Osteocyte (in vitro differentiated cells): ENCODE results near the gene DENND1A. TPM values are rescaled to one million over a fixed set of nuclear protein-coding genes. Genes with fewer than 3 reads are reported as not detected.

Source experiments
- DNase-seq: peaks from one replicate; pipeline ENCODE4 v3.0.0; 2021; ENCODE audit warnings: mixed read lengths; ENCODE audit not compliant: unreplicated experiment; ENCODE audit errors: extremely low spot score
- H3K27ac Mint-ChIP-seq: one replicate; pipeline ENCODE4 v1.8.0; 2021; ENCODE audit warnings: mild to moderate bottlenecking, mixed read lengths; ENCODE audit not compliant: unreplicated experiment
- H3K27me3 Mint-ChIP-seq: one replicate; pipeline ENCODE4 v1.8.0; 2021; ENCODE audit warnings: mixed read lengths; ENCODE audit not compliant: unreplicated experiment
- H3K36me3 Mint-ChIP-seq: one replicate; pipeline ENCODE4 v1.8.0; 2021; ENCODE audit warnings: mixed read lengths; ENCODE audit not compliant: unreplicated experiment
- H3K4me1 Mint-ChIP-seq: one replicate; pipeline ENCODE4 v1.8.0; 2021; ENCODE audit warnings: mixed read lengths; ENCODE audit not compliant: unreplicated experiment
- H3K4me3 Mint-ChIP-seq: one replicate; pipeline ENCODE4 v1.8.0; 2021; ENCODE audit warnings: mild to moderate bottlenecking, moderate library complexity, mixed read lengths; ENCODE audit not compliant: unreplicated experiment
- H3K9me3 Mint-ChIP-seq: one replicate; pipeline ENCODE4 v1.8.0; 2021; ENCODE audit warnings: mixed read lengths; ENCODE audit not compliant: unreplicated experiment
- CTCF ChIP-seq: fragments of 200-600 bp; sonication (generic); IDR thresholded peaks from 2 replicates; pipeline ENCODE4 v1.5.0; 2021; ENCODE audit warnings: antibody characterized with exemption, mild to moderate bottlenecking, moderate library complexity
- total RNA-seq: library from RNA; stranded (reverse); gene quantifications from 2 replicates; pipeline ENCODE4 v1.2.1, GENCODE V29; 2021

DENND1A gene
- total RNA-seq, 1 donor from 2014 or later: 19.8 TPM

GRCh38 chr9:123445116-123445515 lies 484.8 kb downstream of the DENND1A start:
- no peaks in the 10 kb centered on the region for H3K9me3 Mint-ChIP-seq
- DNase-seq: no peak

GRCh38 chr9:123441769-123442168 lies 488.2 kb downstream of the DENND1A start:
- Mint-ChIP-seq H3K27ac (no peak overlapping the region), H3K4me1 (peaks cover 8% of the 10 kb centered on the region), H3K27me3 (no peaks in the 10 kb centered on the region), H3K9me3 (no peaks in the 10 kb centered on the region), H3K36me3 (peaks cover 20% of the 10 kb centered on the region), H3K4me3 (no peak overlapping the region)
- DNase-seq: no peak
- TF ChIP-seq CTCF: no peak

More at GRCh38 chr9:123445116-123445515, 484.8 kb downstream of the DENND1A start:
- peaks cover 7% of the 10 kb centered on the region for H3K36me3 Mint-ChIP-seq
- no peak for TF ChIP-seq CTCF
- no peak overlapping the region for H3K27ac Mint-ChIP-seq
- H3K4me3 Mint-ChIP-seq: no peak overlapping the region
- no peaks in the 10 kb centered on the region for H3K27me3 Mint-ChIP-seq
- peaks cover 8% of the 10 kb centered on the region for H3K4me1 Mint-ChIP-seq

DNA sequence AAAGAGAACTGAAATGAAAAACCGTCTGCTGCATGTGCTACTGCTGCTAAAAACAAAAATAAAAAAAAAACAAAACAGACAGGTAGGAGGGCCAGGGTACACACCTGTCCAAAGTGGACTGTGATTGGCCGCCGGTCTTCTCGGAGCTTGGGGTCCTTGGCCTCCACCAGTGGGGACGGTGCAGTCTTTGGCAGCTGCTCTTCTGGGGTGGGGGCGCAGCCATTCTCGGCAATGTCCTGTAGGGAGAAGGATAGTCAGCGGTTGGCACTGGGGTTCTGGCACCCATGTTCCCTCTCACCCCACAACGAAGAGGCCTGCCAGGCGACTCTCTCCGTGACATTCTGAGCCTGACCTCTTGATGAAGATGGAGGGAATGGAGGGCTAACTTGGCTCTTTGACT lies 489.7 kb downstream of the DENND1A start:
- Mint-ChIP-seq H3K9me3 (no peaks in the 10 kb centered on the region), H3K4me1 (no peaks in the 10 kb centered on the region)

GRCh38 chr9:123438821-123439220 lies 491.1 kb downstream of the DENND1A start:
- Mint-ChIP-seq H3K27ac (no peak overlapping the region), H3K36me3 (peaks cover 20% of the 10 kb centered on the region), H3K4me1 (no peaks in the 10 kb centered on the region), H3K27me3 (no peaks in the 10 kb centered on the region), H3K4me3 (no peak overlapping the region), H3K9me3 (no peaks in the 10 kb centered on the region)
- no peak for TF ChIP-seq CTCF
- DNase-seq: no peak

More for the DNA sequence above, 489.7 kb downstream of the DENND1A start:
- Mint-ChIP-seq H3K27ac (no peak overlapping the region), H3K27me3 (no peaks in the 10 kb centered on the region), H3K36me3 (peaks cover 14% of the 10 kb centered on the region), H3K4me3 (no peak overlapping the region)
- TF ChIP-seq CTCF: no peak
- no peak for DNase-seq

GRCh38 chr9:123438321-123438720 lies 491.6 kb downstream of the DENND1A start:
- H3K27me3 Mint-ChIP-seq: no peaks in the 10 kb centered on the region
- H3K9me3 Mint-ChIP-seq: no peaks in the 10 kb centered on the region
- TF ChIP-seq CTCF: no peak
- no peak for DNase-seq
- H3K4me1 Mint-ChIP-seq: no peaks in the 10 kb centered on the region
- peaks cover 21% of the 10 kb centered on the region for H3K36me3 Mint-ChIP-seq
- H3K4me3 Mint-ChIP-seq: no peak overlapping the region
- H3K27ac Mint-ChIP-seq: no peak overlapping the region
